Measurements from ENCODE around the gene ZDHHC9.

The ZDHHC9 gene

GRCh38 chrX:129786210-129786651 is 57.5 kb downstream of the ZDHHC9 start:
- no peak for DNase-seq (ENCODE audit: low read depth in 2 of 2)

GRCh38 chrX:129785160-129785947 is 58.3 kb downstream of the ZDHHC9 start:
- DNase-seq (ENCODE audit: low read depth in 2 of 2) = no peak

GRCh38 chrX:129784371-129784770 is 59.3 kb downstream of the ZDHHC9 start:
- DNase-seq (ENCODE audit: low read depth in 2 of 2) = no peak

GRCh38 chrX:129783291-129783713 is 60.4 kb downstream of the ZDHHC9 start:
- no peak for DNase-seq (ENCODE audit: low read depth in 2 of 2)

GRCh38 chrX:129782706-129783105 is 61.0 kb downstream of the ZDHHC9 start:
- DNase-seq (ENCODE audit: low read depth in 2 of 2) = no peak

- DNase-seq (ENCODE audit: low read depth in 2 of 2) = no peak
Observed at GRCh38 chrX:129781680-129782495, 61.8 kb downstream of the ZDHHC9 start.

GRCh38 chrX:129781134-129781672 is 62.5 kb downstream of the ZDHHC9 start:
- peak; percentile 50 to 59 for DNase-seq (ENCODE audit: low read depth in 2 of 2)

GRCh38 chrX:129780441-129781105 is 63.1 kb downstream of the ZDHHC9 start:
- DNase-seq (ENCODE audit: low read depth in 2 of 2) = no peak

GRCh38 chrX:129779747-129780146 is 63.9 kb downstream of the ZDHHC9 start, which contains the start of gene SASH3:
Gene SASH3, plus strand, starts transcription at chrX:129779949. Its CDS starts 149 bp downstream, at chrX:129780098.
- peak in 1 of 2 donors; percentile 34 for DNase-seq (ENCODE audit: low read depth in 2 of 2)

GRCh38 chrX:129779086-129779672 is 64.5 kb downstream of the ZDHHC9 start:
- no peak for DNase-seq (ENCODE audit: low read depth in 2 of 2)

- peak; percentile 46 to 47 for DNase-seq (ENCODE audit: low read depth in 2 of 2)
Observed at GRCh38 chrX:129777218-129778030, 66.3 kb downstream of the ZDHHC9 start.

- DNase-seq (ENCODE audit: low read depth in 2 of 2) = no peak
Observed at GRCh38 chrX:129773649-129774458, 69.8 kb downstream of the ZDHHC9 start.

- no peak for DNase-seq (ENCODE audit: low read depth in 2 of 2)
Observed at GRCh38 chrX:129772796-129773431, 70.8 kb downstream of the ZDHHC9 start.

- no peak for DNase-seq (ENCODE audit: low read depth in 2 of 2)
Observed at GRCh38 chrX:129771266-129771995, 72.3 kb downstream of the ZDHHC9 start.

- peak; percentile 47 to 62 for DNase-seq (ENCODE audit: low read depth in 2 of 2)
Observed at GRCh38 chrX:129769467-129770154, 74.1 kb downstream of the ZDHHC9 start.

GRCh38 chrX:129768586-129769466 is 74.9 kb downstream of the ZDHHC9 start:
- no peak for DNase-seq (ENCODE audit: low read depth in 2 of 2)

GRCh38 chrX:129768186-129768585 is 75.5 kb downstream of the ZDHHC9 start:
- DNase-seq (ENCODE audit: low read depth in 2 of 2) = no peak
